Kidney tubule cell (primary cell): ENCODE results near the gene CCR5AS.
A peak's percentile ranks its signal among the peaks of the same experiment; 100 is the strongest.
"Not testable (repeated sequence)": the region's sequence is repeated elsewhere in the genome, so short reads cannot be mapped to it uniquely, and the experiment has no call there.

Source experiments
- DNase-seq: peaks from one replicate; pipeline ENCODE4 v3.0.0-alpha.2; 2018; ENCODE audit warnings: low spot score

CCR5AS gene

DNA sequence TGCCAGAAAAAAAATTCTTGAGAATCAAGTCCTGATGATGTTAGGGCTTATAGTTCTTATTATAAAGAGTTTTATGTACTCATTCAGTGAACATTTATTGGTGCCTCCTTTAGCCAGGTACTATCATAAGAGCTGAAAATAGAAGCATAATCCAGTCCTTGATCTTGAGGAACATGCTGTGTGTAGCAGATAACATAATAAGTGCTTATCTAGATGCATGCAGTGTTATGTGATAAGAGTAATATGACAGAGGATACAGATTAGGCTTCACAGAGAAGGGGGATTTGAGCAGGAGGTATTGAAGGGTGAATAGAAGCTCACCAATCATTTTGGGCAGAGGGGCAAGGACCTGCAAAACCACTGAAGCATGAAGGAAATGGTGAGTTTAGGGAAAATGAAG is 51.9 kb downstream of the CCR5AS start:
- DNase-seq, result no peak

DNA sequence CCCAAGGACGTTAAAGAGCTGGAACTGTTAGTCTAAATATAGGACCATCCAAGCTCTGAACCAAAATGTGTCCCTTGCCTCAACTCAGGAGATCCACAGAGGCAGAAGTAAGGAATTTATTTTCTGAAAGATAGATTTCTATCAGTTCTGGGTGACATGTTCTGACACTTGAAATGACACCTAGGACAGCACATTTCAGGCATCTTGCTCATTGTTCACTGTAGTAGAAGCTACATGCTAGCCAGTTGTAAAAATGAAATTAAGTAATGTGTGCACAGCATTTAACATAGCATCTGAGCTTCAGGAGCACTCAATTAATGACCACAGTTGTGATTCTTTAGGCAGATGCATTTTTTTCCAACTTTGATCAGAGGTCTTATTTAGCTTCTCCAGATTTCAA is 52.4 kb downstream of the CCR5AS start:
- DNase-seq, result no peak

DNA sequence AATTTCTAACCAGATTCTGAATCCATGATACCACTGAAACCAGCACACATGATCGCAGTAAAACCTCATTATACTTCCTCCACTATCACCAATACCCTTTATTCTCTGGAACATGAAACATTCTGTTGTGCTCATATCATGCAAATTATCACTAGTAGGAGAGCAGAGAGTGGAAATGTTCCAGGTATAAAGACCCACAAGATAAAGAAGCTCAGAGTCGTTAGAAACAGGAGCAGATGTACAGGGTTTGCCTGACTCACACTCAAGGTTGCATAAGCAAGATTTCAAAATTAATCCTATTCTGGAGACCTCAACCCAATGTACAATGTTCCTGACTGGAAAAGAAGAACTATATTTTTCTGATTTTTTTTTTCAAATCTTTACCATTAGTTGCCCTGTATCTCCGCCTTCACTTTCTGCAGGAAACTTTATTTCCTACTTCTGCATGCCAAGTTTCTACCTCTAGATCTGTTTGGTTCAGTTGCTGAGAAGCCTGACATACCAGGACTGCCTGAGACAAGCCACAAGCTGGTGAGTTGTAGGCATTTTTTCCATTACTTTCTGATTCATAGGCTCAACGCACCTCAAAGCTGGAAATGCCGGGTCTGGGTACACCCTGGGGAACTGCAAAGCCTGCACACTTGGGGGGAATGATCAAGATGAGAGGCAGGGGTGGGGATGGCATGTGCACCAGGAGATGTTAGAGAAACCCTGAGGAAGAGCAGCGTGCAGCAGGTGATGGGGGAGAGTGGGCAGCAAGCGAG is 53.0 kb downstream of the CCR5AS start, which contains the start of gene CCR2:
CCR2 (plus strand) TSS at position 465 of the 764 bp plus-strand sequence. CDS start 3,417 bp downstream, outside the sequence.
- peak; percentile 25 for DNase-seq

DNA sequence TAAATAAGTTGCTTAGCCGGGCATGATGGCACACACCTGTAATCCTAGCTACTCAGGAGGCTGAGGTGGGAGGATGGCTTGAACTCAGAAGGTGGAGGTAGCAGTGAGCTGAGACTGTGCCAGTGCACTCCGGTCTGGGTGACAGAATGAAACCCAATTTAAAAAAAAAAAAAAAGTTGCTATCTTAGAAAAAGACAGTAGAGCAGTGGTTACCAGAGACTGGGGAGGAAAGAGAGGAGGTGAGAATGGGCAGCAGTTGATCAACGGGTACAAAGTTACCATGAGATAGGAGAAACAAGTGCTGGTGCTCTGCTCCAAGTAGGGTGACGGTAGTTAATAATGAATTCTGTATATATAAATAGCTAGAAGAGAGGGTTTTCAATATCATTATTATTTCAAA is 53.8 kb downstream of the CCR5AS start:
- DNase-seq, result no peak

DNA sequence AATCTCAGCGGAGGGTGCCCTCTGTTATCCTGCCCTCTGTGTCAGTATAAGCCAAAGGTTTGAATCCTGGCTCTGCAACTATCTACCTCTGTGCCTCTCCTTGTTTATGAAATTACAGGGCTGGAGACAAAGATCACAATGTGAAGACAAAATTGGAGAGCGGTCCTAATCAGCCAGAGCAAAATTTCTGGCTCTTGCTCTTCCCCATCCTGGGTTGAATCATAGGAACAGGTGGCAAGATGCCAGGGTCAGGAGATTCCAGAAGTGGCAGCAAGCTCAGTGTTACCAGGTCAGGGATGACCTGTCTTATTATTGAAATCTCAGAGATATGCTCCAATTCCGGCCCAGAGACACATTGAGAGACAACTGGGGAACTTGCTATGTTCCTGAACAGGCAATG is 55.2 kb downstream of the CCR5AS start:
- peak; percentile 52 for DNase-seq

DNA sequence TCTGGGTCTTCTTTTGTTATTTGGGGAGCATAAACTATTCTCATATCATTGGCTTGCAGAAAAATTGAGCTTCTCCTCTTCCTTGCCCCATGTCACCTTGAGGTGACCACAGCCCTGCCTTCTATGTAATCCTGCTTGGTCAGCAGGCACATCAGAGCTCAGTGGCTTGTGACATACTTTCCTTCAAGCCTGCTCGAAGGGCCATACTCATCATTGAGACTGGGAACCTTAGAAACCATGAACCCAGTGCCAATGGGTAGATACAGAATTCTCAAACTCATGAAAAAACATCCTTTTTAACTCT is 56.7 kb downstream of the CCR5AS start:
- DNase-seq, result no peak

DNA sequence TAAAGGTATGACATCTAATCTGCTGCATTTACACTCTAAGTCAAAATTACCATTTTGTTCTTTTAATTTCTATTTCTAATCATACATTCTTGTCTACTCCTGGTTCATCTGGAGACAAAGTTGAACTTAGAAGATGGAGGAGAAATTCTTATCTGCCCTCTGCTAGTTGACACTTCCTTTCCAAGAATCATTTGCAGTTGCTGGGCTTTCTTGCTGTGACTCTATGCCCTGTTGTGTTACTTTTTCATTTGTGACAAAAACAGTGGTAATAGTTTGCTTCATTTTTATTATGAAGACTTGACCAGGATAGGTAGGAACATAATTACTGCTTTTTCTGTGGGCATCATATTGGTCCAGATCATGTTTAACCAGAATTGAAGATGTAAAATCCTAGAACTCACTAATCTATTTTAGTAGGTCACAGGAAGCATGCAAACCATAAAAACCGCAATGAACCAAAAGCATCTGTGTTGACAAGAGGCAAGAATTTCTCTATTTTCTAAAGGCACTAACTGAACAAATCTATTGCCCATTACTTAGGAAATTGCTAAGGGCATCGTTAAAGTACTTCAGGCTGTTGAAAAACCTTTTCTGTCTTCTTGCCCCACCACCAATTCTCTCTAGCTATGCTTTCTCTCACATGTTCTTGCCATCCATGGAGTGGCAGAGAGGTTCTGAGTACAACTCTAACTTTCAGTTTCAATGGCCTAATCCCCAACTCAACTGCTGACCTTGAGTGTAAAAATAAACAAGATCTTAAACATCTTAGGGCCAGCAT is 57.2 kb downstream of the CCR5AS start:
- DNase-seq, result no peak

DNA sequence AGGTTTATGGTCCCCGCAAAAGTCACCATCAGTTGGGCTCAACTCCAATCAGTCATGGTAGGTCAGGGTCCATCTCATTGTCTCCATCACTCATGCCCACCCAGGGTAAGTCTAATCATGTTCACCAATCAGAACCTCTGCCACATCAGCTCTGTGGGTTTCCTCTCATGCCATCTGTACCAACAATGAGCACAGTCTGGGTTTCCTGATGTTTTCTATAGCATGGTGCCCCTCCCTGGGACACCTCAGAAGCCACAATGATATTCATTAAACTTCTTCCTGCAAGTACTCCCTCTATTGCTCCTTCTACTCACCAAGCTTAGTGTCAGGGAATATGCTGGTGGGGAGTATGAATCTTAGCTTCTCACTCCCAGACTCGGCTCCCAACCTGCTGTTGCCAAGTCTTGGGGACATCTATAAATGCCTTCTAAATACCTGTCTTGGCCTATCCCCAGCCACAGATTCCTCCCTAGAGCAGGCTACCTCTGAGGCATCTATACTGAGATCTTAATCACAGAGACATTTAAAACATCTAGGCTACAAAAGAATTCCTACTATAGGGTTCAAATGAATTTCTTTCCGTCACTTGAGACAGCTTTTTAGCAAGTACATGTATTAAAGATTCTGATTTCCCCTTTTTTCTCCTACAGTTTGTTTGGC is 57.9 kb downstream of the CCR5AS start:
- no peak for DNase-seq

DNA sequence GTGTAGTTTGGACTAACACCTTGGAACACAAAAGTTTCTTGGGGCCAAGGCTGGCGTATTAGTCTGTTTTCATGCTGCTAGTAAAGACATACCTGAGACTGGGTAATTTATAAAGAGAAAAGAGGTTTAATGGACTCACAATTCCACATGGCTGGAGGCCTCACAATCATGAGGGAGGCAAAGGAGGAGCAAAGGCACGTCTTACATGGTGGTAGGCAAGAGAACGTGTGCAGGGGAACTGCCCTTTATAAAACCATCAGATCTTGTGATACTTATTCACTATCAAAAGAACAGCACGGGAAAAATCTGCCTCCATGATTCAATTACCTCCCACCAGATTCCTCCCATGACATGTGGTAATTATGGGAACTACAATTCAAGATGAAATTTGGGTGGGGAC is 62.4 kb downstream of the CCR5AS start:
- no peak for DNase-seq

DNA sequence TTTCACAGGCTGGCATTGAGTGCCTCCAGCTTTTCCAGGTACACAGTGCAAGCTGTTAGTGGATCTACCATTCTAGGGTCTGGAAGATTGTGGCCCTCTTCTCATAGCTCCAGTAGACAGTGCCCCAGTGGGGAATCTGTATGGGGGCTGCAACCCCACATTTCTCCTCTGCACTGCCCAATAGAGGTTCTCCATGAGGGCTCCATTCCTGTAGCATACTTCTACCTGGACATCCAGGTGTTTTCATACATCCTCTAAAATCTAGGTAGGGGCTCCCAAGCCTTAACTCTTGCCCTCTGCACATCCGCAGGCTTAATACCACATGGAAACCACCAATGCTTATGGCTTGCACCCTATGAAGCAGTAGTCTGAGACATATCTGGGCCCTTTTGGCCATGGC is 68.0 kb downstream of the CCR5AS start:
- DNase-seq, result no peak

DNA sequence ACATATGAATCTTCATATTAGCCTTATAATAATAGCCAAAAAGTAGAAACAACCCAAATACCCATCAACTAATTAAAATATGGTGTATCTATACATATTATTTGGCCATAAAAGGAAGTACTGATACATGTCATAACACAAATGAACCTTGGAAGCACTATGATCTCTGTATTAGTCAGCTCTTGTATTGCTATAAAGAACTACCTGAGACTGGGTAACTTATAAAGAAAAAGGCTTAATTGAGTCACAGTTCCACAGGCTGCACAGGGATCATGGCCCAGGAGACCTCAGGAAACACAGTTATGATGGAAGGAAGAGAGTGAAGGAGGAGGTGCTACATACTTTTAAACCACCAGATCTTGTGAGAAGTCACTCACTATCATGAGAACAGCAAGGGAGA is 69.0 kb downstream of the CCR5AS start:
- DNase-seq, result peak; percentile 68

DNA sequence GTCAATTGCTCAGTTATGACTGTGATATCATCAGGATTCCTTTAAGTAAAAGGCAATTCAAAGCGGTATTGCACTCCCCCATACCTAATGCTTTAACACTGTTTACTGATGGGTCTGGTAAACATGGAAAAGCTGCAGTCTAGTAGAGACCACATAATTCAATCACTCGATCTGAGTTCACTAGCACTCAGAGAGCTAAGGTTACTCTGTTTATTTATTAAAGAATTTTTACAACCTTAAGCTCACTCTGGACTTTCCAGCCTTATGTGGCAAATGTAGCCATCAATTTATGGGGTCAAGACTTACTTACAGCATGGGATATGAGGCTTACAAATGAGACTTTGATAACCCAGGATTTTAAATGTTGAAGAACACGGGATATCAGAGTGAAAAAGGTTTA is 71.3 kb downstream of the CCR5AS start:
- DNase-seq, result no peak

DNA sequence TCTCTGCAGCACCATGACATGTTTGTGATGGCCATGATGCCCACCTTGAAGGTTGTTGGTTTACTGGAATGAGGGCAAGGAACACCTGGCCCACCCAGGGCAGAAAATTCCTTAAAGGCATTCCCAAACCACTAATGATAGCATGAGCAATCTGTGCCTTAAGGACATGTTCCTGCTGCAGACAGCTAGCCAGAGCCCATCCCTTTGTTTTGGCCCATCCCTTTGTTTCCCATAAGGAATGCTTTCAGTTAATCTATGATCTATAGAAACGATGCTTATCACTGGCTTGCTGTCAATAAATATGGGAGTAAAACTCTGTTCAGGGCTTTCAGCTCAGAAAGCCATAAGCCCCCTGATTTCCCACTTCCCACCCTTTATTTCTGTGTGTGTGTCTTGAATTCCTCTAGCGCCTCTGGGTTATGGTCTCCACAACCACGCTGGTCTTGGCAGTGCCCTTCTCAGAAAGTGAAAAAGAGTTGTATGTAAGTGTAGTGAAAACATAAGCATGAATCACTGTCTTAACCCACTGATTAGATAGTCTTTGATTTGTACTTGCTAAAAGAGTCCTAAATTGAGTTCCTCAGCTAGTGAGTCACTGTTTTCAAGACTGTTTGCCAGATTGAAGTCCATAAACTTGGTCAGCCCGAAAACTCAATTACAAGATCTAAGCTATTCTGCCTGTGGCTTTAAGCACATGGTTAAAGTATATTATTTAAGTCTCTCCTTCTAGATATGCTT is 72.0 kb downstream of the CCR5AS start:
- DNase-seq, result peak; percentile 57

DNA sequence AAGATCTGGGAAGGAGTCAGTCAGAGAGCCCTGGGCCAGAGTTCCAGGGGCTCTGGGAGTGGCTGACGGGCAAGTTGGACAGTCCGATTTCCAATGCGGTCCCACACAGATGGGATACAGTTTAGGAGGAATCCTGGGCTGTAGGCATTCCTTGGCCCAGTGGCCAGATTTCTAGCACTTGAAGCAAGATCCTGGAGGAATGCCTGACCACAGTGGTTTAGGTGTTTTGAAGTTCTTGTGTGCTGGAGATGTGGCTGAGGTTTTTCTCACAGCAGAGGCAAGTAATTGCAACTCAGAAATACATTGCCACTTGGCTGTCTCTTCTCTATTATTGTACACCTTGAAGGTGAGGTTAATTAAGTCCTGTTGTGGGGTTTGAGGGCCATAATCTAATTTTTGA is 76.2 kb downstream of the CCR5AS start:
- DNase-seq, result not testable (repeated sequence)

DNA sequence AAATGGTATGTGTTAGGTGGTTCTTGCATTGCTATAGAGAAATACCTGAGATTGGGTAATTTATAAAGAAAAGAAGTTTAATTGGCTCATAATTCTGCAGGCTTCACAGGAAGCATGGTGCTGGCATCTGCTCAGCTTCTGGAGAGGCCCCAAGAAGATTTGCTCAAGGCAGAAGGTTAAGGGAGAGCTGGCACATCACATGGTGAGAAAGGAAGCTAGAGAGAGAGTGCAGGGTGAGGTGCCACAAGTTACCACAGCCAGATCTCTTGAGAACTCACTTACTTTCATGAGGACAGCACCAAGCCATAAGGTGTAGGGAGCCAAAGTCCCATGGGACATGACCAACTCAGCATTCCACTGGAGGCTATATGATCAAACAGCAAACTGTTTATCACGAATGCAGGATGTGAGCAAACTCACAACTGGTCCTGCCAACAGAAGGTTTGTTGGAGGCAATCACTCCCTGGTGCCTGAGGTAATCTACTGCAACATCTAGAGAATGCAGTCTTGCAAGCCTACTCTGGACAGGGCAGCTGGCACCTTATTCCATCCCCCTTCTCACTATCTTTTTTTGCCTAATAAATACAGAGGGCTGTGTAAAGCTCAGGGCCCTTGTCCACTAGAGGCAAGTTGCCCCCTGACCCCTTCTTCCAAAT is 81.1 kb downstream of the CCR5AS start:
- DNase-seq, result no peak

DNA sequence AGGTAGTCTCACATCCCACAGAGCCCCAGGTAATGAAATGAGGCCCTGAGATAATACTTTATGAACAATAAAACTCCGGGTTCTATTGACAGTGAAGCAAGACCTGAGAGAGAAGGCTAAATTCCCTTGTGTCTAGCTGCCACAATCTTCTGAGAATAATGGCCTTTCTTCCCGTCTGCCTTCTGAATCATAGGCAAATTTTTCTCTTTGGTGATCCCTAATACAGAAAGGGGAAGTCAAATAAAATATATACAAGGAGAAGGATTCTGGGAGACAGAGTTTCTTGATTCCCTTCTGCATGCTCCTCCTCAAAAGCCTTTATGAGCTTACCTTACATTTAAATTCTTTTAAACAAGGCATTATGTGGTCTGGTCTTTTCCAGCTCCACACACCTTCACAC is 82.8 kb downstream of the CCR5AS start:
- DNase-seq, result no peak

DNA sequence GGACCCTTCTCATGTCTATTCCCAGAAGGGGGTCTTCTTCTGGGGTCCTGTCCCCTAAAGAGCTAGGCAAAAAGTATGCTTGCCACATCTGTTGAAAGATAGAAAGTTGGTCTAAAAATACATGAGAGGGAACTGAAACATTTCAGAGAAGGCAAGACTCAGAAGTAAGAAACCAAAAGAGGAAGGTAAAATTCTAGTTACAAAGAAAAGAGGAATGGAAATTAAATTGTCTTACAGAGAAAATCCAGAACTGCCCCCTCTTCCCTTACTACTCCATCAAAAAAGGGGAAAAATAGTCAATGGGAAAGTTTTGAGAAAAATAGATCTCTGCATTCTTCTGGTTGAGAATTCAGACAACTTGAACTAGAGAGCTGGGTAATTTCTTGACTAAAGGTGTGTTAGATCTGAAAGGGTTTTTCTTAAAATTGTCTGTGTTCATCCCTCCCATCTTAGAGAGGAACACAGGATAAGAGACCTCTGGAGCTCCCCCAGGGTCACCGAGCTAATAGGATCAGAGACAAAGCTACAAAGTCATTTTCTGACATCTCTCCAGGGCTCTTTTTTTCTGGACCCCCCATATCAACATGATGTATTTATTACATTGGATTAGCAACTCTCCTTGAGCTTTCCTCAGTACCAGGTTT is 85.3 kb downstream of the CCR5AS start:
- DNase-seq, result no peak

DNA sequence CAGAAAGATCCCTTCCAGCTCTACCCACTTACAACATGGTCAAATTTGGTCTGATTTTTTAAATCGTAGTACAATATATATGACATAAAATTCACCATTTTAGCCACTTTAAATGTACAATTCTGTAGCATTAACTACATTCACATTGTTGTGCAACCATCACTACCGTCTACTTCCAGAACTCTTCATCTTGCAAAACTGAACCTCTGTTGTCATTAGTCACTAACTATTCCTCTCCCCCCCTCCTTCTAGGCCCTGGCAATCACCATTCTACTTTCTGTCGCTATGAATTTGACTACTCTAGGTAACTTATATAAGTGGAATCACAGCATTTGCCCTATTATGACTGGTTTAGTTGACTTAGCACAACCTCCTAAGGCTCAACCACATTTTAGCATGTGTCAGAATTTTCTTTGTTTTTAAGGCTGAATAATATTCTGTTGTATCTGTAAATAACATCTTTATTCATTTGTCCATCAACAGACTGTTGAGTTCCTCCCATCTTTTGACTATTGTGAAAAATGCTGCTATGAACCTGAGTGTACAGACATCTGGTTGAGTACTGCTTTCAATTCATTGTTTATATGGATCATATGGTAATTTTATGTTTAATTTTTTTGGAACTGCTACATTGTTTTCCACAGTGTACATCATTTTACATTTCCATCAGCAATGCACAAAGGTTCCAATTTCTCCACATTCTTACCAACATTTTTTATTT is 88.5 kb downstream of the CCR5AS start:
- DNase-seq, result no peak

DNA sequence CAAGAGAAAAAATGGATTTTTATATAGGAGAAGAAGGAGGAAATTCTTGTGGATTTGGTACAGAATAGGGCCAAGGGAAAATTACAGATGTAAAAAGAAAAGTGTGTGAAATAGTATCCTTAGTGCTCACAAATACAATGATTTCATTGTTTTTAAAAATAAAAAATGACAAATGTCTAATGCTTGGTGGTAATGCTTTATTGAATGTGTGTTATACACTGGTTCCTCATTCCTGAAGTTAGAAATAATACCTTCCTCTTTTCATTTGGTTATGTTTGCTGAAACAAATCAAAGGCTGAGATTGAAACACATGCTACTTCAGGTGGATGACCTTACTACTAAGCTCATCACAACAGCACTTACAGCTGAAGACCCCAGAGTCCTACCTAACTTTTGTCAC is 90.7 kb downstream of the CCR5AS start:
- DNase-seq, result no peak

DNA sequence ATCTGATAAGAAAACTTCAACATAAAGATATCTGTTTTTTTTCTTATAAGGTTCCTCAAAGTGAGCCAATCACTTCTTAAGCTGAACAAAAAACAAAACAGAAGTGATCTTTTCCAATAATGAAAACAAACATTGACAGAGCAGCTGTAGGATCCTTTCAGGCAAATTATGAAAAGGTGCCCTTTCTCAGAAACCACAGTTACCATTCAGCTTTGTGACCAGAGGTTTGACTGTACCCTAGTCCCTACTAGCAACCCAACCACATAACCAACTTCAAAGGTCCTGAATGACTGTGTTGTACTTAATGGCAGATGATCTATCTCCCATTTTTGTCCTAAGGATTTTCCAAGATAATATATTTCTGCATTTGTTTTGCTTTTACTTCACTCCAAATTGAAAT is 92.3 kb downstream of the CCR5AS start:
- no peak for DNase-seq
